Peyer's patch (tissue), 4 donors: ENCODE results near the gene FARP1.

Experiments
- POLR2A ChIP-seq, 2 donors: fragments of 450-650 bp; IDR thresholded peaks; one replicate each; pipeline ENCODE4 v1.5.1; 2017; ENCODE audit warnings: antibody characterized with exemption in 2 of 2, mild to moderate bottlenecking in 2 of 2, moderate library complexity in 2 of 2
- TF ChIP-seq, protein P1 (sequence below), 6 experiments: fragments of 450-650 bp in 4 of 6; fragments of 200-600 bp in 2 of 6; sonication (generic) in 1 of 6; IDR thresholded peaks; one replicate each; pipeline ENCODE4 v1.5.1; 2017 to 2019; ENCODE audit warnings: antibody characterized with exemption in 6 of 6, mild to moderate bottlenecking in 3 of 6, moderate library complexity in 1 of 6

DNA sequence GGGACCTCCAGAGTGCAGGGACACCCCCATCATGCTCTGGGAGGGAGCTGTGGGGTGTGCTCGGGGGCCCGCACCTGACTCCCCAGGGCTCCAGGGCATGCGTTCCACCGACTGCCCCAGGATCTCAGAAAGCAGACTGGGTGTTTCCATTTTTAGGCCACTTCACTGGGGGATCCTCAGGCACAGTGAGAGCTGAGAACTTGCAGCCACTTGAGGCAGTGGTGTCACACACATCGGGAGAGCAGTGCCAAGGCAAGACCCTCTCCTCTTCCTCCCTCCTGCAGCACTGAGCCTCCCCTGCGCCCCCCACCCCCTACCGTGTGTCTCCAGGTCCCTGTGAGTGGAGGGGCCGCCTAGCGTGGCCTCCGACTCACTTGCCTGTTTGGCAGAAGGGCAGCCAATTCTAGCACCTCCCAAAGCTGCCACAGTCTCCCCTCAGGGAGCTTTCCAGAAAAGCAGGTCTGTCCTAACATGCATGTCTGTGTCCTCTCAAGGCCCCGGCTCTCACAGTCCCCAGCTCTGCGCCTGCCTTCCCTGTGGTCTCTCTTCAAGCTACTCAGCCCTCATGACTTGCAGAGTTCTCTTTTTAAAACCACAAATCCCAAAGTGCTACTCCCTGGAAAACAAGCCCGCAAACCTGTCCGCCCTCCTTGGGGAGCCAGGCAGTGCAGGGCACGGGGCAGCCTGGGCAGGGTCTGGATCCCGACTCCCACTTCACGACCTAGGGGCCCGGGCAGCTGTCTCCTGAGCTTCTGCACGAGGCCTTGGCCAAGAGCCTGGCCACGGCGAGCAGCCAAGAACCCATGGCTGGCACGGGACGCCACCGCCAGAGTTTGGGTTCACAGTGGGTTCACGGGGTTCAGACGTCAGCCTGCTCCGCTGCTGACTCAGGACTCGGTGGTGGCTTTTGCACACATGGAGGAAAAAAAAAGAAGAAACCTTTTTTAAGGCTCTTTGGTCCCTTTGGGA, 339.9 kb downstream of the FARP1 start:
- TF ChIP-seq, protein P1, sequence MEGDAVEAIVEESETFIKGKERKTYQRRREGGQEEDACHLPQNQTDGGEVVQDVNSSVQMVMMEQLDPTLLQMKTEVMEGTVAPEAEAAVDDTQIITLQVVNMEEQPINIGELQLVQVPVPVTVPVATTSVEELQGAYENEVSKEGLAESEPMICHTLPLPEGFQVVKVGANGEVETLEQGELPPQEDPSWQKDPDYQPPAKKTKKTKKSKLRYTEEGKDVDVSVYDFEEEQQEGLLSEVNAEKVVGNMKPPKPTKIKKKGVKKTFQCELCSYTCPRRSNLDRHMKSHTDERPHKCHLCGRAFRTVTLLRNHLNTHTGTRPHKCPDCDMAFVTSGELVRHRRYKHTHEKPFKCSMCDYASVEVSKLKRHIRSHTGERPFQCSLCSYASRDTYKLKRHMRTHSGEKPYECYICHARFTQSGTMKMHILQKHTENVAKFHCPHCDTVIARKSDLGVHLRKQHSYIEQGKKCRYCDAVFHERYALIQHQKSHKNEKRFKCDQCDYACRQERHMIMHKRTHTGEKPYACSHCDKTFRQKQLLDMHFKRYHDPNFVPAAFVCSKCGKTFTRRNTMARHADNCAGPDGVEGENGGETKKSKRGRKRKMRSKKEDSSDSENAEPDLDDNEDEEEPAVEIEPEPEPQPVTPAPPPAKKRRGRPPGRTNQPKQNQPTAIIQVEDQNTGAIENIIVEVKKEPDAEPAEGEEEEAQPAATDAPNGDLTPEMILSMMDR (IDR thresholded peaks at IDR 0.05): peak in 1 of 6 experiments; percentile 13
- TF ChIP-seq POLR2A (IDR thresholded peaks at IDR 0.05): no peak
